GM18505 (cell line): ENCODE results near the gene ORC4.

ENCODE experiments used
- ATAC-seq: cut with Tn5 transposase; IDR thresholded peaks from one replicate; pipeline ENCODE4 v1.9.1; 2021; ENCODE audit not compliant: unreplicated experiment
- POLR2A ChIP-seq: IDR thresholded peaks from 4 replicates; pipeline ENCODE4 v1.6.1; 2011; ENCODE audit warnings: borderline replicate concordance; ENCODE audit not compliant: insufficient read depth, insufficient read length; ENCODE audit errors: extremely low read depth

ORC4 gene

DNA sequence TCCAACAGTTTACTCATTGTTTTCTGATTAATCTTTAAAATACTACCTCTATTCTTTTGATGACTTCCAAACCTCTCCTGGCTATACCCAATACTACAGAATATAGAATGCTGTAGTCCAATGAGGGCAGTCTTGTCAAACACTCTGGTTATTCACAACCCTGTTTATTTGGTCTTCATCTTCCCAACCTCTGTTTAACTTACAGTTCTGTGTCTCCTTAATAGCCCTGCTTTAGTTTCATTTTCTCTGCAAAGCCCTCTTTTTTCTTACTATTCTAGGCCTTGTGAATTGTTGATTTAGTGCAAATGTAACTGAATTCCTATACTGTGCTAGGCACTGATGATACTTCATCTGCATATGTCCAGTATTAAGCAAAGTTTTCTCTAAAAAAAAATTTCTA lies 135.7 kb downstream of the ORC4 start:
- no peak for ATAC-seq
- no peak for TF ChIP-seq POLR2A

DNA sequence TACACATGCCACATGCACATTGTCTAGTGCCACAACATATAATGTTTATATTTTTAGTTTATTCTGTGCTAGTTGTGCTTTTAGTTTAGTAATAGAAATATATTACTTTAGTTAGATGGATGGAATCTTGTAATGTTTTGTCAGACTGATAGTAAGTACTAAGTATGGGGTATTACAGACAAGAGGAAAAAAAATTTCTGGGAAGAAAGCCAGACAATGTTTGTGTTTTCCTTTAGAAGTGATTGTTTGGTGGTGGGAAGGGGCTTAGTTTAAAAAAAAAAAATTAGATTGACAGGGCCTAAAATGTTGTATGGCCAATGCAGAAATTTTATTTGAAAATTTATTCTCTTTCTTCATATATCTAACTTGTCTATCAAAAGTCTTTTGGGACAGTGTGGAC lies 137.9 kb downstream of the ORC4 start:
- no peak for ATAC-seq
- no peak for TF ChIP-seq POLR2A
